WTC11 (cell line): Measurements from ENCODE around the gene ATP2A1. TPM values are rescaled to one million over a fixed set of nuclear protein-coding genes. Genes with fewer than 3 reads are reported as not detected.
A peak's percentile ranks its signal among the peaks of the same experiment; 100 is the strongest.

Source experiments
- ATAC-seq: fragments of 200-7000 bp; cut with Tn5 transposase; 2 replicates; pipeline ENCODE4 v1.10.0; 2021; ENCODE audit warnings: mild to moderate bottlenecking, moderate library complexity
- CTCF ChIA-PET: fragments of 300-600 bp; sonication (Branson Sonifier 250); formaldehyde crosslinking; loops from one replicate; lab custom pipeline; 2021; ENCODE audit warnings: antibody characterized with exemption; lab: Charles Lee
- POLR2A ChIA-PET: fragments of 350-600 bp; sonication (Branson Sonifier 250); formaldehyde crosslinking; loops from one replicate; lab custom pipeline; 2021; ENCODE audit warnings: antibody characterized with exemption; lab: Charles Lee
- DNase-seq: peaks from one replicate; pipeline ENCODE4 v3.0.0; 2021; ENCODE audit warnings: low spot score
- H3K27ac Mint-ChIP-seq: 2 replicates; pipeline ENCODE4 v1.8.0; 2021; ENCODE audit warnings: mixed read lengths
- H3K27me3 Mint-ChIP-seq: 2 replicates; pipeline ENCODE4 v1.8.0; 2021; ENCODE audit warnings: low read depth, mild to moderate bottlenecking, moderate library complexity, mixed read lengths
- H3K36me3 Mint-ChIP-seq: 2 replicates; pipeline ENCODE4 v1.8.0; 2021; ENCODE audit warnings: mixed read lengths
- H3K4me1 Mint-ChIP-seq: 2 replicates; pipeline ENCODE4 v1.8.0; 2022; ENCODE audit warnings: mixed read lengths
- H3K4me3 Mint-ChIP-seq: 2 replicates; pipeline ENCODE4 v1.8.0; 2021; ENCODE audit warnings: mild to moderate bottlenecking, moderate library complexity, mixed read lengths
- H3K9me3 Mint-ChIP-seq: 2 replicates; pipeline ENCODE4 v1.8.0; 2021; ENCODE audit warnings: mixed read lengths
- ATF3 ChIP-seq: sonication (generic); formaldehyde crosslinking; conservative IDR thresholded peaks from 2 replicates; pipeline ENCODE4 v1.8.1; 2022; ENCODE audit warnings: mild to moderate bottlenecking, missing genetic modification reagents
- CREM ChIP-seq: sonication (generic); formaldehyde crosslinking; IDR thresholded peaks from 2 replicates; pipeline ENCODE4 v1.8.1; 2022; ENCODE audit warnings: mild to moderate bottlenecking, missing genetic modification reagents, moderate library complexity
- E2F5 ChIP-seq: sonication (generic); formaldehyde crosslinking; IDR thresholded peaks from 2 replicates; pipeline ENCODE4 v1.8.1; 2022; ENCODE audit warnings: mild to moderate bottlenecking, moderate library complexity, missing genetic modification reagents
- ERG ChIP-seq: fragments of 250-450 bp; sonication (Bioruptor Pico); IDR thresholded peaks from 2 replicates; pipeline ENCODE4 v1.8.0; 2021; ENCODE audit warnings: mild to moderate bottlenecking
- ESRRA ChIP-seq: sonication (generic); formaldehyde crosslinking; IDR thresholded peaks from 2 replicates; pipeline ENCODE4 v1.8.1; 2022; ENCODE audit warnings: mild to moderate bottlenecking, missing genetic modification reagents, borderline replicate concordance
- GRHL2 ChIP-seq: fragments of 250-450 bp; sonication (Bioruptor Pico); IDR thresholded peaks from 2 replicates; pipeline ENCODE4 v1.8.0; 2022; ENCODE audit warnings: mild to moderate bottlenecking, moderate library complexity; ENCODE audit not compliant: insufficient replicate concordance, severe bottlenecking
- KAT7 ChIP-seq: sonication (generic); formaldehyde crosslinking; IDR thresholded peaks from 2 replicates; pipeline ENCODE4 v1.8.1; 2023; ENCODE audit warnings: missing genetic modification reagents, mild to moderate bottlenecking, borderline replicate concordance
- MYBL2 ChIP-seq: sonication (generic); formaldehyde crosslinking; IDR thresholded peaks from 2 replicates; pipeline ENCODE4 v1.8.1; 2023; ENCODE audit warnings: mild to moderate bottlenecking, moderate library complexity, missing genetic modification reagents
- NFATC4 ChIP-seq: fragments of 250-450 bp; sonication (Bioruptor Pico); IDR thresholded peaks from 2 replicates; pipeline ENCODE4 v1.9.0; 2021; ENCODE audit warnings: mild to moderate bottlenecking
- NR3C1 ChIP-seq: sonication (generic); formaldehyde crosslinking; conservative IDR thresholded peaks from 2 replicates; pipeline ENCODE4 v1.8.1; 2023; ENCODE audit warnings: low read depth, mild to moderate bottlenecking, missing genetic modification reagents
- PRDM15 ChIP-seq: sonication (generic); formaldehyde crosslinking; IDR thresholded peaks from 2 replicates; pipeline ENCODE4 v1.8.0; 2022; ENCODE audit warnings: missing genetic modification reagents
- PRRX2 ChIP-seq: fragments of 250-450 bp; sonication (Bioruptor Pico); IDR thresholded peaks from 2 replicates; pipeline ENCODE4 v1.8.0; 2021; ENCODE audit warnings: mild to moderate bottlenecking
- SOX15 ChIP-seq: fragments of 250-450 bp; sonication (Bioruptor Pico); IDR thresholded peaks from 2 replicates; pipeline ENCODE4 v1.9.0; 2021; ENCODE audit warnings: mild to moderate bottlenecking
- TEAD4 ChIP-seq: sonication (generic); formaldehyde crosslinking; IDR thresholded peaks from 2 replicates; pipeline ENCODE4 v1.8.0; 2022; ENCODE audit warnings: mild to moderate bottlenecking, missing genetic modification reagents
- USF2 ChIP-seq: sonication (generic); formaldehyde crosslinking; IDR thresholded peaks from 2 replicates; pipeline ENCODE4 v1.8.1; 2023; ENCODE audit warnings: mild to moderate bottlenecking, missing genetic modification reagents, moderate library complexity
- ZNF121 ChIP-seq: sonication (generic); formaldehyde crosslinking; IDR thresholded peaks from 2 replicates; pipeline ENCODE4 v1.8.0; 2023; ENCODE audit warnings: missing genetic modification reagents
- ZNF138 ChIP-seq: sonication (generic); formaldehyde crosslinking; conservative IDR thresholded peaks from 2 replicates; pipeline ENCODE4 v1.8.1; 2022; ENCODE audit warnings: mild to moderate bottlenecking, moderate library complexity, missing genetic modification reagents
- ZNF263 ChIP-seq: sonication (generic); formaldehyde crosslinking; IDR thresholded peaks from 2 replicates; pipeline ENCODE4 v1.8.1; 2022; ENCODE audit warnings: low read depth, mild to moderate bottlenecking, moderate library complexity, missing genetic modification reagents
- ZNF396 ChIP-seq: fragments of 250-450 bp; sonication (Bioruptor Pico); IDR thresholded peaks from 2 replicates; pipeline ENCODE4 v1.8.0; 2021; ENCODE audit warnings: mild to moderate bottlenecking, moderate library complexity, borderline replicate concordance
- total RNA-seq: library from RNA; stranded (reverse); gene quantifications from 3 replicates; pipeline ENCODE4 v1.2.3, GENCODE V29; 2021
- TF ChIP-seq, protein P1 (sequence below): sonication (generic); formaldehyde crosslinking; IDR thresholded peaks from 2 replicates; pipeline ENCODE4 v1.8.0; 2022; ENCODE audit warnings: mild to moderate bottlenecking, missing genetic modification reagents
- TF ChIP-seq, protein P2 (sequence below): sonication (generic); formaldehyde crosslinking; conservative IDR thresholded peaks from 2 replicates; pipeline ENCODE4 v1.8.1; 2023; ENCODE audit warnings: mild to moderate bottlenecking, low read depth, missing genetic modification reagents, moderate library complexity
- TF ChIP-seq, protein P3 (sequence below): fragments of 250-450 bp; sonication (Bioruptor Pico); IDR thresholded peaks from 2 replicates; pipeline ENCODE4 v2.1.2; 2022; ENCODE audit warnings: mild to moderate bottlenecking, moderate library complexity

ATP2A1 gene
- total RNA-seq, 1 experiment from 2014 or later: 6.4 TPM

GRCh38 chr16:28835864-28836760, 42.2 kb upstream of the ATP2A1 start (continued):
- TF ChIP-seq ZNF396 (CRISPR knock-in tag): no peak
- no peak for TF ChIP-seq NR3C1
- TF ChIP-seq ZNF263 (CRISPR knock-in tag): no peak
- TF ChIP-seq, protein P1, sequence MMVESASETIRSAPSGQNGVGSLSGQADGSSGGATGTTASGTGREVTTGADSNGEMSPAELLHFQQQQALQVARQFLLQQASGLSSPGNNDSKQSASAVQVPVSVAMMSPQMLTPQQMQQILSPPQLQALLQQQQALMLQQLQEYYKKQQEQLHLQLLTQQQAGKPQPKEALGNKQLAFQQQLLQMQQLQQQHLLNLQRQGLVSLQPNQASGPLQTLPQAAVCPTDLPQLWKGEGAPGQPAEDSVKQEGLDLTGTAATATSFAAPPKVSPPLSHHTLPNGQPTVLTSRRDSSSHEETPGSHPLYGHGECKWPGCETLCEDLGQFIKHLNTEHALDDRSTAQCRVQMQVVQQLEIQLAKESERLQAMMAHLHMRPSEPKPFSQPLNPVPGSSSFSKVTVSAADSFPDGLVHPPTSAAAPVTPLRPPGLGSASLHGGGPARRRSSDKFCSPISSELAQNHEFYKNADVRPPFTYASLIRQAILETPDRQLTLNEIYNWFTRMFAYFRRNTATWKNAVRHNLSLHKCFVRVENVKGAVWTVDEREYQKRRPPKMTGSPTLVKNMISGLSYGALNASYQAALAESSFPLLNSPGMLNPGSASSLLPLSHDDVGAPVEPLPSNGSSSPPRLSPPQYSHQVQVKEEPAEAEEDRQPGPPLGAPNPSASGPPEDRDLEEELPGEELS (CRISPR knock-in tag): no peak
- TF ChIP-seq KAT7 (CRISPR knock-in tag): no peak
- TF ChIP-seq, protein P2, sequence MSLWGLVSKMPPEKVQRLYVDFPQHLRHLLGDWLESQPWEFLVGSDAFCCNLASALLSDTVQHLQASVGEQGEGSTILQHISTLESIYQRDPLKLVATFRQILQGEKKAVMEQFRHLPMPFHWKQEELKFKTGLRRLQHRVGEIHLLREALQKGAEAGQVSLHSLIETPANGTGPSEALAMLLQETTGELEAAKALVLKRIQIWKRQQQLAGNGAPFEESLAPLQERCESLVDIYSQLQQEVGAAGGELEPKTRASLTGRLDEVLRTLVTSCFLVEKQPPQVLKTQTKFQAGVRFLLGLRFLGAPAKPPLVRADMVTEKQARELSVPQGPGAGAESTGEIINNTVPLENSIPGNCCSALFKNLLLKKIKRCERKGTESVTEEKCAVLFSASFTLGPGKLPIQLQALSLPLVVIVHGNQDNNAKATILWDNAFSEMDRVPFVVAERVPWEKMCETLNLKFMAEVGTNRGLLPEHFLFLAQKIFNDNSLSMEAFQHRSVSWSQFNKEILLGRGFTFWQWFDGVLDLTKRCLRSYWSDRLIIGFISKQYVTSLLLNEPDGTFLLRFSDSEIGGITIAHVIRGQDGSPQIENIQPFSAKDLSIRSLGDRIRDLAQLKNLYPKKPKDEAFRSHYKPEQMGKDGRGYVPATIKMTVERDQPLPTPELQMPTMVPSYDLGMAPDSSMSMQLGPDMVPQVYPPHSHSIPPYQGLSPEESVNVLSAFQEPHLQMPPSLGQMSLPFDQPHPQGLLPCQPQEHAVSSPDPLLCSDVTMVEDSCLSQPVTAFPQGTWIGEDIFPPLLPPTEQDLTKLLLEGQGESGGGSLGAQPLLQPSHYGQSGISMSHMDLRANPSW (CRISPR knock-in tag): no peak
- TF ChIP-seq GRHL2 (CRISPR knock-in tag): no peak
- no peak for TF ChIP-seq NFATC4 (CRISPR knock-in tag)
- TF ChIP-seq MYBL2 (CRISPR knock-in tag): no peak
- TF ChIP-seq, protein P3, sequence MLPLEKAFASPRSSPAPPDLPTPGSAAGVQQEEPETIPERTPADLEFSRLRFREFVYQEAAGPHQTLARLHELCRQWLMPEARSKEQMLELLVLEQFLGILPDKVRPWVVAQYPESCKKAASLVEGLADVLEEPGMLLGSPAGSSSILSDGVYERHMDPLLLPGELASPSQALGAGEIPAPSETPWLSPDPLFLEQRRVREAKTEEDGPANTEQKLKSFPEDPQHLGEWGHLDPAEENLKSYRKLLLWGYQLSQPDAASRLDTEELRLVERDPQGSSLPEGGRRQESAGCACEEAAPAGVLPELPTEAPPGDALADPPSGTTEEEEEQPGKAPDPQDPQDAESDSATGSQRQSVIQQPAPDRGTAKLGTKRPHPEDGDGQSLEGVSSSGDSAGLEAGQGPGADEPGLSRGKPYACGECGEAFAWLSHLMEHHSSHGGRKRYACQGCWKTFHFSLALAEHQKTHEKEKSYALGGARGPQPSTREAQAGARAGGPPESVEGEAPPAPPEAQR: no peak
- no peak for TF ChIP-seq SOX15
- no peak for TF ChIP-seq TEAD4 (CRISPR knock-in tag)
- TF ChIP-seq, all 79 proteins: peak for 0

DNA sequence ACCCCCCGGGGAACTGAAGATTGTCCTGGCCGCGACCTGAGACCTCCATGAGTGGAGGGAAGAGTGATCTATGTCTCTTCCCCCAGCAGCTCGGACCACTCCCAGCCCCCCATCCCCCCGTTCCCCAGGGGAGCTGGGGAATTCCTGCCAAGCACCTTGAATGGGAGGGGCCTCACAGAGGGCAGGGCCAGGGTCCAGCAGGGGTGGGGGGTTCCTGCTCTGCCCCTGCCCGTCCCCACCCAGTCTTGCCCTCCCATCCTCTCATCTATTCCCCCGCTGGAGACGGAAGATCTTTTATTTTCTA, 41.6 kb upstream of the ATP2A1 start:
- Mint-ChIP-seq H3K9me3 (no peaks in the 10 kb centered on the region), H3K4me1 (no peaks in the 10 kb centered on the region), H3K27ac (no peak overlapping the region), H3K4me3 (no peak overlapping the region), H3K27me3 (no peaks in the 10 kb centered on the region), H3K36me3 (peaks cover 56% of the 10 kb centered on the region)
- ChIA-PET CTCF (interaction anchor here (1.9 kb wide), 1 partner anchor 10 kb away, joined by 10 read pairs; the partner anchor contains the start of gene TUFM), POLR2A (interaction anchor here (0.6 to 2.0 kb wide), 2 partner anchors 9 to 1205 kb away, joined by 3 to 6 read pairs; no protein-coding TSS in a partner anchor)
- DNase-seq (no peak), ATAC-seq (peak; percentile 8; the same call in 1 of the 2 replicates)
- no peak for TF ChIP-seq ZNF138 (CRISPR knock-in tag)
- TF ChIP-seq ERG (CRISPR knock-in tag): no peak
- no peak for TF ChIP-seq MYBL2 (CRISPR knock-in tag)
- no peak for TF ChIP-seq ATF3
- TF ChIP-seq PRRX2 (CRISPR knock-in tag): no peak
- TF ChIP-seq ZNF263 (CRISPR knock-in tag): no peak
- no peak for TF ChIP-seq PRDM15 (CRISPR knock-in tag)
- TF ChIP-seq CREM: no peak
- TF ChIP-seq USF2 (CRISPR knock-in tag): no peak
- no peak for TF ChIP-seq E2F5 (CRISPR knock-in tag)
- no peak for TF ChIP-seq ESRRA (CRISPR knock-in tag)
- no peak for TF ChIP-seq ZNF121
